ENCODE results near the gene ZNF516.

ZNF516 gene

DNA sequence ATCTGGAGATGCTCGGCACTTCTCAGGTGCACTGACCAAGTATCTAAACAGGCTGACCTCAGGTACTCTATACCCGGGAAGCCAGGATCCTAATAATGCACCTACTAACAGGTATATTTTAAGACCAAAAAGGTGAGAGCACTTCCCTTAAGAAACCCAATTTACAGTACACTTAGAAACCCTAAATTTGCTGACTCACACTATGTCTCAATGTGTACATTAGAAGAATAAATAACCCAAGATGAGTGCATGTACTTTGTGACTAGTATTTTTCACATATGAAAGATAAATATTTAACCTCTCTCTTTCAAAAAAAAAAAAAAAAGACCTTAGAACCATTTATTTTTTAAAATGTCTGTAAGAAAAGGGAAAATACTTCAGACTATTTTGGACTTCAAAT, 118.8 kb downstream of the ZNF516 start:
- Histone ChIP-seq H3K27ac (peak overlapping the region; percentile 68), H3K9me3 (no peaks in the 10 kb centered on the region), H3K27me3 (no peaks in the 10 kb centered on the region), H3K4me3 (ENCODE audit: low read depth in 1 of 2, low read length in 1 of 2) (no peak overlapping the region), H3K36me3 (peaks cover 60% of the 10 kb centered on the region), H3K4me1 (ENCODE audit: control insufficient read depth in 1 of 2, insufficient read depth in 1 of 2, low read depth in 1 of 2, low read length in 1 of 2) (peaks cover 39 to 41% of the 10 kb centered on the region in 2 experiments)
- TF ChIP-seq, protein P1, sequence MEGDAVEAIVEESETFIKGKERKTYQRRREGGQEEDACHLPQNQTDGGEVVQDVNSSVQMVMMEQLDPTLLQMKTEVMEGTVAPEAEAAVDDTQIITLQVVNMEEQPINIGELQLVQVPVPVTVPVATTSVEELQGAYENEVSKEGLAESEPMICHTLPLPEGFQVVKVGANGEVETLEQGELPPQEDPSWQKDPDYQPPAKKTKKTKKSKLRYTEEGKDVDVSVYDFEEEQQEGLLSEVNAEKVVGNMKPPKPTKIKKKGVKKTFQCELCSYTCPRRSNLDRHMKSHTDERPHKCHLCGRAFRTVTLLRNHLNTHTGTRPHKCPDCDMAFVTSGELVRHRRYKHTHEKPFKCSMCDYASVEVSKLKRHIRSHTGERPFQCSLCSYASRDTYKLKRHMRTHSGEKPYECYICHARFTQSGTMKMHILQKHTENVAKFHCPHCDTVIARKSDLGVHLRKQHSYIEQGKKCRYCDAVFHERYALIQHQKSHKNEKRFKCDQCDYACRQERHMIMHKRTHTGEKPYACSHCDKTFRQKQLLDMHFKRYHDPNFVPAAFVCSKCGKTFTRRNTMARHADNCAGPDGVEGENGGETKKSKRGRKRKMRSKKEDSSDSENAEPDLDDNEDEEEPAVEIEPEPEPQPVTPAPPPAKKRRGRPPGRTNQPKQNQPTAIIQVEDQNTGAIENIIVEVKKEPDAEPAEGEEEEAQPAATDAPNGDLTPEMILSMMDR (IDR thresholded peaks at IDR 0.05), result no peak

DNA sequence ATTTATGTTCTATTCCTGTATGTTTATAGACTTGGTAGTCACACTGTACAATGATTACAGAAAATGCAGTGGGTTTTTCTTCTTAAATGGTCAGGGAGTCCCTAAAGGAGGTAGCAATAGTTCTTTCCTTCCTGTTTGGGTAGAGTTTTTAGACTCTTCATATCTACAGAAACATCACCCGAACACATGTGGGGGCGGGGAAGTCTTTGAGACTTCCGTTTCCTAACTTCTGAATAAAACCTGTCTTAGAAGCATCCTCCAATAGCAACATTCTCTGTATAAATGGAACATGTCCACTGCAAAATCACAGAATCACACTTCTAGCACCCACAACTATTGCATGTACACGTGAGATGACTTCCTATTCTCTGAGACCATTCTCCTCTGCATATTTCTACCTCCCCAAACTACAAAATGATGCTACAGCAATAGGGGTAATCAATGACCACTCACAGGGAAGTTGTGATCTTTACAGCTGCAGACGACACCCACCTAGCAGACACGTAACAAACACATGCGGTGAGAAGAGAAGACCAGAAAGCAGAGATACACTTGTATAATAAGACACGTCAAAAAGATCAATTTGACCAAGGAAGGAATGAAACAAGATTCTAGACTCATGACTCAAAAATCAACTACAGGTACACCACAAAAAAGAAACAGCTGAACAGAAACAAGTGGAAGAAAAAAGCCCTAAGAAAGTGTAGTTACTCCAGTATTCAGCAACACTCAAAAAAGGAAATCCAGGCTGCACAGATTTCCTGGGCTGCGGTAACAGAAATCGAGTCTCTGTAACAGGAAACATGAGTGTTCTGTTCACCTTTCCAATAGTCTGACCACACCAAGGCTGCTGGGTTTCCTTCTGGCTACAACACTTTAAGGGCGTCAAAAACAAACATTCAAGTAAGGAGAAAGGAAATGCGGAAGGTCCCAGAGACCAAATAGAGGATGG, 120.4 kb downstream of the ZNF516 start:
- peaks cover 61% of the 10 kb centered on the region for H3K36me3 ChIP-seq
- peak overlapping the region; percentile 68 for H3K27ac ChIP-seq
- H3K4me1 ChIP-seq (ENCODE audit: control insufficient read depth in 1 of 2, insufficient read depth in 1 of 2, low read depth in 1 of 2, low read length in 1 of 2), result peaks cover 39 to 41% of the 10 kb centered on the region in 2 experiments
- no peak overlapping the region for H3K4me3 ChIP-seq (ENCODE audit: low read depth in 1 of 2, low read length in 1 of 2)
- TF ChIP-seq, protein P1 (IDR thresholded peaks at IDR 0.05), result no peak
- H3K27me3 ChIP-seq, result no peaks in the 10 kb centered on the region
- H3K9me3 ChIP-seq, result no peaks in the 10 kb centered on the region

DNA sequence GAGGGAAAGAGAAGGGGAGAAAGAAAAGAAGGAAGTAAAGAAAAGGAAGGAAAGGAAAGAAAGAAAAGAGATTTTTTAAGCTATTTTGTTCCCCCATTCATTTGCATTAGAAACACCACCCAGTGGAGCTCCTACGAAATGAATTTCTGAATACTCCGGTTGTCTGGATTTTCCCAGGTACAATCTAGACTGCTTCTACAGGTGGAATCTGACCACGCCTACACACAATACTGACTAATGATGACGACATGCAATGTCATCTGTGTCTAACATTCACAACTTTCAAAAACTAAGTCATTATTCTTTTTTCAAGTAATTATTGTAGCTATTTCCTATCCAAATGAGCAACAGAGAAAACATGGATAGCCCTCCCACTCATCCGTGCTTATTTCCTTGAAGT, 121.7 kb downstream of the ZNF516 start:
- TF ChIP-seq, protein P1 (IDR thresholded peaks at IDR 0.05), result no peak
- Histone ChIP-seq H3K27ac (no peak overlapping the region), H3K36me3 (peaks cover 61% of the 10 kb centered on the region), H3K4me1 (ENCODE audit: control insufficient read depth in 1 of 2, insufficient read depth in 1 of 2, low read depth in 1 of 2, low read length in 1 of 2) (peaks cover 39 to 45% of the 10 kb centered on the region in 2 experiments), H3K27me3 (no peaks in the 10 kb centered on the region), H3K9me3 (no peaks in the 10 kb centered on the region), H3K4me3 (ENCODE audit: low read depth in 1 of 2, low read length in 1 of 2) (no peak overlapping the region)

DNA sequence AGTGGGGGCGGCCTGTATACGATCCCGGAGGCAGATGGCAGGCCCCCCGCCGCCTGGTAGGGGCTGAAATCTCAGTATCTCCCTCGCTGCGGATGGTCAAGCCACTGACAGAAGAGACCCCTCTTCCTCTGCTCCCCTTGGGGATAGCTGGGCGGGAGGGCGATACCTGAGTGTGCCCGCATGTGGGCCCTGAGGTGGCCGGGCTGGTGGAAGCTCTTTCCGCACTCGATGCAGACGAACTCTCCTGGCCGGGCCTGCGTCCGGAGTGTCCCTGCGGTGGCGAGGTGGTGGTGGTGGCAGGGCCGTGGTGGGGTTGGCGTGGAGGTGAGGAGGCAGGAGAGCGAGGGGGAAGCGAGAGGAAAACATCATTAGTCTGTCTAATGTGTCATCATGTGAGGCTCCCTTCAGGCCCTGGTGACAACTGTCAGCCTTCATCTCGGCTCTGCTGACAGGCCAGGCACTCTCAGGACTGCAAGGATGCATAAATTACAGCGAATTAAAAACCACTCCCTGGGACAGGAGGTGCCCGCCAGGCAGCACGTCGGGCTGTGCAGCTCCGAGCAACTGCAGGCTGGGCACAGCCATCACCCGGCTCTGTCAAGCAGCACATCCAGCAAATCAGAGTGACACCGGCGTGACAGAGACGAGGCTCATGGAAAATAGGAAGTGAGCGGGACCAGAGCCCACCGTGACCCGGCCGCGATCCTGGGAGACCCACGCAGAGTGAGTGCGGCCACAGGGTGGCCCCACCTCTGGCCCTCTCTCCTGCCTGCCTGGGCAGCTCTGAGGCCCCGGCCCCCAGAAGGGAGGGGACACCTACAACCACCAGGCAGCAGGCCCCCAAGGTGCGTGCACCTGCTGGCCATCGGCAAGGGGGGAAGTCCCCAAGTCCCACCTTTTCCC, 123.5 kb downstream of the ZNF516 start:
- Histone ChIP-seq H3K4me1 (ENCODE audit: control insufficient read depth in 1 of 2, insufficient read depth in 1 of 2, low read depth in 1 of 2, low read length in 1 of 2) (peaks cover 34 to 38% of the 10 kb centered on the region in 2 experiments), H3K4me3 (ENCODE audit: low read depth in 1 of 2, low read length in 1 of 2) (no peak overlapping the region), H3K36me3 (peaks cover 60% of the 10 kb centered on the region), H3K9me3 (no peaks in the 10 kb centered on the region), H3K27ac (no peak overlapping the region), H3K27me3 (no peaks in the 10 kb centered on the region)
- TF ChIP-seq, protein P1 (IDR thresholded peaks at IDR 0.05), result no peak

DNA sequence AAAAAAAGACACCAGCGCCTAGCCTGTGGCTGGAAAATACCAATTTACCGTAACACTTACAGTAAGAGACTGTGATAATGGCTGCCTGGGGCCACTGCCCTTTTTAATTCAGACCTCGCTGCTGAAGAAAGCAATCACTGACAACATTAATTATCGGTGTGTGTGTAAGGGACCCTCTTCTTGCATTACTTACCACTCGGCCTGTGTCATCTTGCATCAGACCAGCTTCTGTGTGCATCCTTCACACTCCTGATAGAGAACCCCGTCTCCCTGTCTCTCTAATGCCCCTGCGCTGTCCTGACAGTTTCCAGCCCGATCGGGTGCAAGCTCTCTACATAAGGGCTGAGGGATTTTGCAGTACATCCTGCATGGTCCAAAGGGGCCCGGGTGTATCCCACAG, 124.4 kb downstream of the ZNF516 start:
- Histone ChIP-seq H3K9me3 (no peaks in the 10 kb centered on the region), H3K27me3 (no peaks in the 10 kb centered on the region), H3K27ac (no peak overlapping the region), H3K4me3 (ENCODE audit: low read depth in 1 of 2, low read length in 1 of 2) (no peak overlapping the region), H3K36me3 (peaks cover 68% of the 10 kb centered on the region), H3K4me1 (ENCODE audit: control insufficient read depth in 1 of 2, insufficient read depth in 1 of 2, low read depth in 1 of 2, low read length in 1 of 2) (peaks cover 25 to 29% of the 10 kb centered on the region in 2 experiments)
- TF ChIP-seq, protein P1 (IDR thresholded peaks at IDR 0.05), result no peak

All from neutrophil (primary cell).